Measurements from ENCODE around the gene ABTB2.

ABTB2 gene

GRCh38 chr11:34300926-34301295 lies 56.9 kb downstream of the ABTB2 start:
- TF ChIP-seq, protein P1, sequence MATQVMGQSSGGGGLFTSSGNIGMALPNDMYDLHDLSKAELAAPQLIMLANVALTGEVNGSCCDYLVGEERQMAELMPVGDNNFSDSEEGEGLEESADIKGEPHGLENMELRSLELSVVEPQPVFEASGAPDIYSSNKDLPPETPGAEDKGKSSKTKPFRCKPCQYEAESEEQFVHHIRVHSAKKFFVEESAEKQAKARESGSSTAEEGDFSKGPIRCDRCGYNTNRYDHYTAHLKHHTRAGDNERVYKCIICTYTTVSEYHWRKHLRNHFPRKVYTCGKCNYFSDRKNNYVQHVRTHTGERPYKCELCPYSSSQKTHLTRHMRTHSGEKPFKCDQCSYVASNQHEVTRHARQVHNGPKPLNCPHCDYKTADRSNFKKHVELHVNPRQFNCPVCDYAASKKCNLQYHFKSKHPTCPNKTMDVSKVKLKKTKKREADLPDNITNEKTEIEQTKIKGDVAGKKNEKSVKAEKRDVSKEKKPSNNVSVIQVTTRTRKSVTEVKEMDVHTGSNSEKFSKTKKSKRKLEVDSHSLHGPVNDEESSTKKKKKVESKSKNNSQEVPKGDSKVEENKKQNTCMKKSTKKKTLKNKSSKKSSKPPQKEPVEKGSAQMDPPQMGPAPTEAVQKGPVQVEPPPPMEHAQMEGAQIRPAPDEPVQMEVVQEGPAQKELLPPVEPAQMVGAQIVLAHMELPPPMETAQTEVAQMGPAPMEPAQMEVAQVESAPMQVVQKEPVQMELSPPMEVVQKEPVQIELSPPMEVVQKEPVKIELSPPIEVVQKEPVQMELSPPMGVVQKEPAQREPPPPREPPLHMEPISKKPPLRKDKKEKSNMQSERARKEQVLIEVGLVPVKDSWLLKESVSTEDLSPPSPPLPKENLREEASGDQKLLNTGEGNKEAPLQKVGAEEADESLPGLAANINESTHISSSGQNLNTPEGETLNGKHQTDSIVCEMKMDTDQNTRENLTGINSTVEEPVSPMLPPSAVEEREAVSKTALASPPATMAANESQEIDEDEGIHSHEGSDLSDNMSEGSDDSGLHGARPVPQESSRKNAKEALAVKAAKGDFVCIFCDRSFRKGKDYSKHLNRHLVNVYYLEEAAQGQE (IDR thresholded peaks at IDR 0.05; ENCODE audit: insufficient read depth in 1 of 2, low read depth in 2 of 2, low read length in 2 of 2) = no peak
- TF ChIP-seq TAF1 (IDR thresholded peaks at IDR 0.05; ENCODE audit: borderline replicate concordance, insufficient read depth, low read length) (no peak), FOXP2 (optimal IDR thresholded peaks at IDR 0.05; ENCODE audit: borderline replicate concordance, extremely low read depth, extremely low read length, insufficient read depth) (no peak), POLR2AphosphoS5 (IDR thresholded peaks at IDR 0.05; ENCODE audit: low read depth, low read length) (no peak), SIN3A (IDR thresholded peaks at IDR 0.05; ENCODE audit: borderline replicate concordance, insufficient read depth, low read length) (no peak)

- TF ChIP-seq, protein P1 (IDR thresholded peaks at IDR 0.05; ENCODE audit: insufficient read depth in 1 of 2, low read depth in 2 of 2, low read length in 2 of 2) = no peak
- no peak for TF ChIP-seq TAF1 (IDR thresholded peaks at IDR 0.05; ENCODE audit: borderline replicate concordance, insufficient read depth, low read length)
- TF ChIP-seq SIN3A (IDR thresholded peaks at IDR 0.05; ENCODE audit: borderline replicate concordance, insufficient read depth, low read length) = no peak
- no peak for TF ChIP-seq POLR2AphosphoS5 (IDR thresholded peaks at IDR 0.05; ENCODE audit: low read depth, low read length)
- no peak for TF ChIP-seq FOXP2 (optimal IDR thresholded peaks at IDR 0.05; ENCODE audit: borderline replicate concordance, extremely low read depth, extremely low read length, insufficient read depth)
Observed at GRCh38 chr11:34300026-34300925, 57.5 kb downstream of the ABTB2 start.

DNA sequence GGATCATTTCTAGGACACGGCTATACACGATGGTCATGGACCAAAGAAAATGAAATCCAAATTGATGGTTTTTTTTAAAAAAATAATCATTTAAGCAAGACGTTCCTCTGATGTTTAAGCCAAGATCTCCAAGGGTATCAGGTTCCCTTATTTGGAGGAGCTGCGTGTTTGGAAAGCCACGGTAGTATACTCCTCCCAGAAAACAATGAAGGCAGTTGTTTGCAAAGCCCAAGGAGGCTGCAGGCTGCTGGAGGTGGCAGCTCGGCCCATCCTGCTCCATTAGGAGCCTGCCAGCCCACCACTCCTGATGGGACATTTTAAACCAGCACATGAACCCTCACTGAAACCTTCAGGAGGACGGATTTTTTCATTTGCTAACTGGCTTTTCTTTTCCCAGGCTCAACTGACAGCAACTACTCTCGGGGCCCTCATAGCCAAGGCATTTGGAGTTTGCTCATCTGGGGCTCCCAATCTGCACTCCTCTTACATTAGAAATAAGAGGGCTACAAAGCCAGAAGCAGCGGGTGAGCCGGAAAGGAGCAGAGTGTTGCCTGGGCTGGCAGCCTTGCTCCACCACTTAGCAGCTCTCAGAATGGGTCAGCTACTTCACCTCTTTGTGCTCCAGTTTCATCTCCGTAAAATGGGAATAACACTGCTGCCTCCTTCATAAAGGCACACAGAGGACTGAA lies 58.4 kb downstream of the ABTB2 start:
- TF ChIP-seq TAF1 (IDR thresholded peaks at IDR 0.05; ENCODE audit: borderline replicate concordance, insufficient read depth, low read length) = no peak

- TF ChIP-seq, protein P1 (IDR thresholded peaks at IDR 0.05; ENCODE audit: insufficient read depth in 1 of 2, low read depth in 2 of 2, low read length in 2 of 2) = no peak
- TF ChIP-seq TAF1 (IDR thresholded peaks at IDR 0.05; ENCODE audit: borderline replicate concordance, insufficient read depth, low read length) (no peak), SIN3A (IDR thresholded peaks at IDR 0.05; ENCODE audit: borderline replicate concordance, insufficient read depth, low read length) (no peak), FOXP2 (optimal IDR thresholded peaks at IDR 0.05; ENCODE audit: borderline replicate concordance, extremely low read depth, extremely low read length, insufficient read depth) (no peak), POLR2AphosphoS5 (IDR thresholded peaks at IDR 0.05; ENCODE audit: low read depth, low read length) (no peak)
Observed at GRCh38 chr11:34298871-34299270, 58.9 kb downstream of the ABTB2 start.

DNA sequence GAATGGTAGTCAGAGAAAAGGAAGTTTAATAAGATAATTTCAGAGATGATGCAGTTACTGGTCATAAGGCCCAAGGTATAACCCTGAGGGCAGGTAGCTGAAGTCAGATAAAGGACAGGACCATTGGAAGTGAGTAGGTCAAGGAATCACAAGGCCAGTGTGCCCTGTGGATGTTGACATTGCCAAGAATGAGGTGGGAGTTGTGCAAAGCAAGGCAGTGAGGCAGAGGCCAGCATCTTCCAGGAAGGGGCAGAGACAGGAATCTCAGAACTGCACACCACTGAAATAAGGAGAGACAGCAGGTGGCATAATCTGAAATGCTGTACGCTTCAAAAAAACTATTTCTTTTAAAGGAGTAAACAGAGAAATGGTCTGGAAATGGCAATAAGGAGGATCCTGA lies 61.4 kb downstream of the ABTB2 start:
- TF ChIP-seq, protein P1 (IDR thresholded peaks at IDR 0.05; ENCODE audit: insufficient read depth in 1 of 2, low read depth in 2 of 2, low read length in 2 of 2) = no peak
- TF ChIP-seq SIN3A (IDR thresholded peaks at IDR 0.05; ENCODE audit: borderline replicate concordance, insufficient read depth, low read length) (no peak), POLR2AphosphoS5 (IDR thresholded peaks at IDR 0.05; ENCODE audit: low read depth, low read length) (no peak), TAF1 (IDR thresholded peaks at IDR 0.05; ENCODE audit: borderline replicate concordance, insufficient read depth, low read length) (no peak), FOXP2 (optimal IDR thresholded peaks at IDR 0.05; ENCODE audit: borderline replicate concordance, extremely low read depth, extremely low read length, insufficient read depth) (no peak)

All from PFSK-1 (cell line).